MCF 10A (cell line): ENCODE measurements around the gene CELA3B. TPM values are rescaled to one million over a fixed set of nuclear protein-coding genes. Genes with fewer than 3 reads are reported as not detected.
A peak's percentile ranks its signal among the peaks of the same experiment; 100 is the strongest.
"Not testable (repeated sequence)": the region's sequence is repeated elsewhere in the genome, so short reads cannot be mapped to it uniquely, and the experiment has no call there.

Experiments used
- BruUV-seq: library from RNA; stranded (reverse); fragments of 400-500 nt; replicated peaks from 2 replicates; lab custom pipeline; 2021; lab: Mats Ljungman, UMichigan
- CTCF ChIA-PET: fragments of 300-600 bp; sonication (Branson Sonifier 250); formaldehyde crosslinking; extraction: SDS; loops from one replicate; lab custom pipeline; 2021; ENCODE audit warnings: antibody characterized with exemption, inconsistent platforms; lab: Yijun Ruan, JAX
- POLR2A ChIA-PET: fragments of 300-600, 350-650 bp; sonication (Branson Sonifier 250); formaldehyde crosslinking; extraction: SDS; loops from one replicate; lab custom pipeline; 2020; ENCODE audit warnings: antibody characterized with exemption, inconsistent platforms; lab: Yijun Ruan, JAX
- DNase-seq: peaks from one replicate; pipeline ENCODE4 v3.0.0-alpha.2; 2018; ENCODE audit not compliant: unreplicated experiment
- H3K27ac Mint-ChIP-seq: one replicate; pipeline ENCODE4 v1.8.0; 2022; ENCODE audit warnings: mild to moderate bottlenecking, low read depth, mixed read lengths; ENCODE audit not compliant: unreplicated experiment
- H3K27me3 Mint-ChIP-seq: one replicate; pipeline ENCODE4 v1.8.0; 2022; ENCODE audit warnings: mixed read lengths; ENCODE audit not compliant: insufficient read depth, unreplicated experiment
- H3K36me3 Mint-ChIP-seq: one replicate; pipeline ENCODE4 v1.8.0; 2022; ENCODE audit warnings: mild to moderate bottlenecking, moderate library complexity, mixed read lengths; ENCODE audit not compliant: insufficient read depth, unreplicated experiment
- H3K4me1 Mint-ChIP-seq: one replicate; pipeline ENCODE4 v1.8.0; 2022; ENCODE audit warnings: mixed read lengths; ENCODE audit not compliant: insufficient read depth, unreplicated experiment
- H3K4me3 Mint-ChIP-seq: one replicate; pipeline ENCODE4 v1.8.0; 2022; ENCODE audit warnings: mild to moderate bottlenecking, moderate library complexity, mixed read lengths; ENCODE audit not compliant: unreplicated experiment
- H3K9me3 Mint-ChIP-seq: one replicate; pipeline ENCODE4 v1.8.0; 2022; ENCODE audit warnings: mixed read lengths; ENCODE audit not compliant: unreplicated experiment
- intact Hi-C: fragments of 100-400 bp; cut with micrococcal nuclease; formaldehyde crosslinking; loops from 2 replicates; pipeline ENCODE4 v1.14.1; 2022
- total RNA-seq: library from RNA; stranded (reverse); gene quantifications from 2 replicates; pipeline ENCODE4 v1.2.3, GENCODE V29; 2022

Gene CELA3B
- total RNA-seq, 1 experiment from 2014 or later = not detected

- POLR2A ChIA-PET = interaction anchor here (1.3 to 1.4 kb wide), 2 partner anchors 17 to 79 kb away, joined by 3 read pairs; no protein-coding TSS in a partner anchor
- H3K9me3 Mint-ChIP-seq, H3K4me3 Mint-ChIP-seq, H3K4me1 Mint-ChIP-seq, CTCF ChIA-PET, intact Hi-C loops, H3K27me3 Mint-ChIP-seq, BruUV-seq, H3K36me3 Mint-ChIP-seq: not testable (repeated sequence)
- H3K27ac Mint-ChIP-seq = peak overlapping the region; percentile 83
- DNase-seq = peak; percentile 82
Measured at GRCh38 chr1:21974699-21975098, 2.1 kb upstream of the CELA3B start.

- H3K9me3 Mint-ChIP-seq, H3K27me3 Mint-ChIP-seq, H3K4me3 Mint-ChIP-seq, H3K4me1 Mint-ChIP-seq, intact Hi-C loops, BruUV-seq, DNase-seq, POLR2A ChIA-PET, CTCF ChIA-PET, H3K36me3 Mint-ChIP-seq: not testable (repeated sequence)
- H3K27ac Mint-ChIP-seq = peak overlapping the region; percentile 46
Measured at GRCh38 chr1:21975296-21975695, 1.5 kb upstream of the CELA3B start.

GRCh38 chr1:21978209-21978608 lies 1.4 kb downstream of the CELA3B start:
- H3K27ac Mint-ChIP-seq, H3K27me3 Mint-ChIP-seq, H3K4me1 Mint-ChIP-seq, DNase-seq, CTCF ChIA-PET, H3K4me3 Mint-ChIP-seq, H3K9me3 Mint-ChIP-seq, H3K36me3 Mint-ChIP-seq, BruUV-seq, intact Hi-C loops: not testable (repeated sequence)
- POLR2A ChIA-PET = interaction anchor here (0.9 kb wide), 1 partner anchor 45 kb away, joined by 3 read pairs; no protein-coding TSS in a partner anchor

- POLR2A ChIA-PET, H3K27ac Mint-ChIP-seq, H3K4me1 Mint-ChIP-seq, intact Hi-C loops, H3K9me3 Mint-ChIP-seq, BruUV-seq, H3K27me3 Mint-ChIP-seq, H3K36me3 Mint-ChIP-seq, H3K4me3 Mint-ChIP-seq, DNase-seq: not testable (repeated sequence)
- CTCF ChIA-PET = interaction anchor here (0.6 kb wide), 1 partner anchor 215 kb away, joined by 4 read pairs; no protein-coding TSS in a partner anchor
Measured at GRCh38 chr1:21980515-21981220, 3.8 kb downstream of the CELA3B start.

- BruUV-seq, H3K4me3 Mint-ChIP-seq, H3K4me1 Mint-ChIP-seq, H3K27ac Mint-ChIP-seq, POLR2A ChIA-PET, H3K36me3 Mint-ChIP-seq, H3K9me3 Mint-ChIP-seq, H3K27me3 Mint-ChIP-seq, DNase-seq, CTCF ChIA-PET, intact Hi-C loops: not testable (repeated sequence)
Measured at GRCh38 chr1:21981253-21981652, 4.4 kb downstream of the CELA3B start.

GRCh38 chr1:21982122-21982521 lies 5.3 kb downstream of the CELA3B start:
- H3K27ac Mint-ChIP-seq, intact Hi-C loops, BruUV-seq, H3K4me1 Mint-ChIP-seq, H3K36me3 Mint-ChIP-seq, H3K9me3 Mint-ChIP-seq, H3K27me3 Mint-ChIP-seq, H3K4me3 Mint-ChIP-seq, DNase-seq: not testable (repeated sequence)
- POLR2A ChIA-PET = interaction anchor here (0.7 kb wide), 1 partner anchor 71 kb away, joined by 3 read pairs; no protein-coding TSS in a partner anchor
- CTCF ChIA-PET = interaction anchor here (1.1 to 1.3 kb wide), 2 partner anchors 11 to 18 kb away, joined by 3 read pairs; no protein-coding TSS in a partner anchor

GRCh38 chr1:21983539-21983938 lies 6.7 kb downstream of the CELA3B start:
- H3K4me3 Mint-ChIP-seq, intact Hi-C loops, H3K9me3 Mint-ChIP-seq, BruUV-seq, H3K4me1 Mint-ChIP-seq, H3K27ac Mint-ChIP-seq, DNase-seq, H3K27me3 Mint-ChIP-seq, H3K36me3 Mint-ChIP-seq: not testable (repeated sequence)
- ChIA-PET CTCF (interaction anchor here (0.6 kb wide), 1 partner anchor 8 kb away, joined by 3 read pairs; no protein-coding TSS in a partner anchor), POLR2A (interaction anchor here (0.6 kb wide), 2 partner anchors 71 to 263 kb away, joined by 3 read pairs; no protein-coding TSS in a partner anchor)

GRCh38 chr1:21985893-21986292 lies 9.1 kb downstream of the CELA3B start:
- H3K9me3 Mint-ChIP-seq, POLR2A ChIA-PET, H3K27ac Mint-ChIP-seq, H3K27me3 Mint-ChIP-seq, DNase-seq, H3K4me1 Mint-ChIP-seq, intact Hi-C loops, H3K4me3 Mint-ChIP-seq, CTCF ChIA-PET, BruUV-seq, H3K36me3 Mint-ChIP-seq: not testable (repeated sequence)

GRCh38 chr1:21986386-21986785 lies 9.6 kb downstream of the CELA3B start:
- intact Hi-C loops, H3K4me3 Mint-ChIP-seq, BruUV-seq, H3K27me3 Mint-ChIP-seq, DNase-seq, H3K27ac Mint-ChIP-seq, H3K4me1 Mint-ChIP-seq, H3K36me3 Mint-ChIP-seq, H3K9me3 Mint-ChIP-seq, POLR2A ChIA-PET: not testable (repeated sequence)
- CTCF ChIA-PET = interaction anchor here (0.8 kb wide), 1 partner anchor 15 kb away, joined by 3 read pairs; no protein-coding TSS in a partner anchor
